GM18507 (cell line): ENCODE data around the gene SLCO3A1.
A peak's percentile ranks its signal among the peaks of the same experiment; 100 is the strongest.

ENCODE experiments used
- DNase-seq: peaks from one replicate; pipeline ENCODE4 v3.0.0; 2011; ENCODE audit warnings: low read depth; ENCODE audit not compliant: insufficient read length; ENCODE audit errors: extremely low spot score
- FAIRE-seq: peaks from 2 replicates; lab custom pipeline; 2011; peaks lifted over from hg19 to GRCh38; lab: Jason Lieb, UNC

SLCO3A1 gene

GRCh38 chr15:91857224-91857585 is 3.7 kb downstream of the SLCO3A1 start:
- DNase-seq: no peak
- no peak for FAIRE-seq

- DNase-seq (peak; percentile 46), FAIRE-seq (peak; percentile 86)
These were observed 4.3 kb downstream of the SLCO3A1 start for GRCh38 chr15:91857772-91858171.

- DNase-seq (no peak), FAIRE-seq (no peak)
These were observed 7.0 kb downstream of the SLCO3A1 start for GRCh38 chr15:91860498-91860897.

DNA sequence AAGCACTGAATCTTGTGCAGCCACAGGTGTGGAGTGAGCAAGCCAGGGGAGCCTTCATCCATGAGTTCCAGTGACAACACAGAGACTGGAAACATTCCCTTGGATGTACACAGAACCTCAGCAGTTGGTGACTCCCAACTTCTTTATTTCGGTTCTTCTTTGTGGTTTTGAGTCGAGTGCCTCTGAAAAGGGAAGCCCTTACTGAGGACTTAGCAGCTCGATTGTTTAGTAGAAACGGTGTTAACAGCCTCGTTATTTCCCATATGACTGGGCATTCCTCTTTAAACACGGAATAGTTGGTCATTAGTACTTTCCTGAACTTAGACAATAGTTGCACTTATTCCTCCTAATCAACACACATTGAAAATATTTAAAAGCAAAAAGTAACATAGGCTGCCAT is 7.7 kb downstream of the SLCO3A1 start:
- FAIRE-seq (no peak), DNase-seq (no peak)

DNA sequence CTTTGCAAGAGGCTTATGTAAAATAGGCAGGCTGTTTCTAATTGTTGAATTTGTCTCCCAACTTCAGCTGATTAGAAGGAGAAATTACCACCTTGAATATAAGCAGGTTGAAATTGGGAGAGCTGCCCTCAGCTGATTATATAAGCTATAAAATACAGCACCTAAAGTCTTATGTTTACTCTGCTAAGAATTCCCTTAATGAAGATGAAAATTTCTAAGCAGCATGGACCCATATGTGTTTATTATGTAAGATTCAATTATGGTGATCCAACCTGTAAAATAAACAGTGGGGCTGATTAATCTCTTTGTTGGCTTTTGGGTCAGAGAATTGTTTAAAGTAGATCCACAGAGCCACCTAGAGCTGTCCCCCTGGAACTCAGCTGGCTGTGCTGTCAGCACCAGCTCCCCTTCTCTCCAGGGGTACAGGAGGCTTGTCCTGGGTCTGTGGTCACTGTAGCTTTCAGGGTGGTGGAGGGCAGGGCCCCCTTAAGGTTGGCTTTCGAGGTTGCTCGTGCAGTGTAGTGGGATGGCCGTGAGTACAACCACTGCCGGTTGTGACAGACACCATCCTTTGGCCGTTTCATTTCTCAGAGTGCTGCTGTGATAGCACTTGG is 9.5 kb downstream of the SLCO3A1 start:
- FAIRE-seq: no peak
- DNase-seq: no peak

DNA sequence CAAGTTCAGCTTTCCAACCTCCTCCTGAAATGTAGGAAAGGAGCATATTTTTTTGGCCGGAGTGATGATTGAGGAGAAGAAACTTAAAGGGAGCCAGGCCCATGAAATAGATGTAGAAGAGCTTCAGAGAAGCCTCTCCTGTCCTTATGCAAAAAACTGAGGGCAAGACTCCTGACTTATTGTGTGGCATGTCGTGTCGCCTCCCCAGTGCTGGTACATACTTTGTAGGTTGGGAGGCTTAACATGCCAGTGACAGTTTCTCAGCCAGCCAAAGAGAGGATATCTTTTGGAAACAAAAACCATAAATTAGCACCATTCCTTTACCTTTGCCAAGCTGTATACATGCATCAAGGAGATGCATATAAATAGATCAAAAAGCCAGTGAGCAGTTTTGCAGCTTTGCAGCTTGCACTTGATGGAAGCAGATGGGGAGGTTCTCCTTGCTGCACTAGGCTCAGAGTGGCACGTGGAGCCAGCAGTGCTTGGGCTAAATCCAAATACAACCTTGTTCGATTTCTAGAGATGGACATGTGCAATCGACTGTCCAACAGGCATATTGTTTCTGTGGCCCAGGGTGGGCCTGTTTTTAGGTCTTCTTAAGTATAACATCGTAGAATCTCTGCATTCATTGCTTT is 10.2 kb downstream of the SLCO3A1 start:
- no peak for FAIRE-seq
- DNase-seq: no peak

DNA sequence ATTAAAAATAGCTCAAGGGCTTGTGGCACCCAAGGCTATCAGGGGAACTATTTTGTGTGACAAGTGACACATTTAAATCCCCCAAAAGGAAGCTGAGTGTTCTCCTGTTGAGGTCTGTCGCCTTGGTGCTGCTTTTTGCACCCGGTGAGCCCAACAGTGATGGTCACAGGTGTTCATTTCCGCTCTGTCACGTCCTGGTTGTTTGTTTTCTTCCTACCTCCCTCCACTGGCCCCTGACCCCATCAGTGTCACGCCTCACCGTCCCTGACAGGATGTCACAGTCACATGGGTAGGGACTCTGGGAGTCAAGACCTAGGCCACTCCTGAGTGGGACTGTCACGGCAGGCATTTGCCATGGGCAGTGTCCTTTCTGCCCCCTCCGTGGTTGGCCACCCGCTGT is 11.2 kb downstream of the SLCO3A1 start:
- DNase-seq (no peak), FAIRE-seq (peak; percentile 74)

DNA sequence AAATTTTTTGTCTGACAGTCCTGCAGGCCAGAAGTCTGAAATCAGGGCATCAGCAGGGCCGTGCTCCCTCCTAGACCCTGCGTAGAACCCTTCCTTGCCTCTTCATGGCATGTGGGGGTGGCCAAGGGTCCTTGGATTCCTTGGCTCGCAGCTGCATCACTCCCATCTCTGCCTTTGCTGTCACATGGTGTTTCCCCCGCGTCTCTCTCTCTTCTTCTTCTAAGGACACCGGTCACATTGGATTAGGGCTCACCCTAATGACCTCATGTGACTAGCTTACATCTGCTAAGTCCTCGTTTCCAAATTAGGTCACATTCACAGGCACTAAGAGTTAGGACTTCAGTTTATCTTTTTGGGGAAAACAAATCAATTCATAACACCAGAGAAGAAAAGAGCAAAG is 12.0 kb downstream of the SLCO3A1 start:
- no peak for DNase-seq
- FAIRE-seq: no peak

DNA sequence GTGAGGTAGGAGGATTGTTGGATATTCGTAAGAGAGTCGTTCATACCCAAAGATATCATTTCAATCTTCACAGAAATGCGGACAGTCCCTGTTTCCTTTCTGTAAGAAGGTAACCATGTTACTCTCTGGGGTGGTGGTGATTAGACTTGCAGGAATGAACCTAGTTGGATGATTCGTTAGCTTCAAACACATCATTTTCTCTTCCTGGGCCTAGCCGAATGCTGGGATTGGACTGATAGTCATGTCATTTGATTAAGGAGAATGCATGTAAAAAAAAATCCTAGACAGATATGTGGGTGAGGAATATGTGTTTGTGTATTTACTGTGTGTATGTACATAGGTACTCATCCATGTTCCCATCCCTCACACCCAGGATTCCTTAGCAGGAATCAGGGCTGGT is 12.4 kb downstream of the SLCO3A1 start:
- DNase-seq (no peak), FAIRE-seq (no peak)

DNA sequence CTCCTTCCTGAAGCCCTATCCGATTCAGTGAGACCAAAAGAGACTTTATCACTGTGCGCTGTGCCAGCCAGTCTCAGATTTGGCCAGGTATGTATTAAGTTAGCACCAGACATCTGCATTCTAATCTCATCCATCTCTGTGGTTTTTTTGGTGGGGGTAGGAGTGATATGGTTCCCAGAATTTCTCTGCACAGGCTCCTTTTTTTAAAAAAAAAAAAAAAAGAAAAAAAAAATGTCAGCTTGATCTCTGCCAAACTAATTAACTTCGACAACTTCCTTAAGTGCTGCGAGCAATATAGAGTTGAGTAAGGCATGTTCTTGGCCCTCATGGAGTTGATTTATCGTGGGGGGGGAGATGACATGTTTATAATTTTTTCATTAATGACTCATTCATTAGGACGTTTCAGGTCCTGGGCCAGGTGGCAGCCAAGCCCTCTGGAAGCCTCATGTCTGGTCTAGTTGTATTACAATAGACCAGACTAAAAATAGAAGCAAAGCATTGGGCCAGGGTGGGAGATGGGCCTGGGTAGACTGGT is 12.9 kb downstream of the SLCO3A1 start:
- FAIRE-seq (no peak), DNase-seq (no peak)

GRCh38 chr15:91866971-91867372 is 13.5 kb downstream of the SLCO3A1 start:
- FAIRE-seq (no peak), DNase-seq (no peak)

DNA sequence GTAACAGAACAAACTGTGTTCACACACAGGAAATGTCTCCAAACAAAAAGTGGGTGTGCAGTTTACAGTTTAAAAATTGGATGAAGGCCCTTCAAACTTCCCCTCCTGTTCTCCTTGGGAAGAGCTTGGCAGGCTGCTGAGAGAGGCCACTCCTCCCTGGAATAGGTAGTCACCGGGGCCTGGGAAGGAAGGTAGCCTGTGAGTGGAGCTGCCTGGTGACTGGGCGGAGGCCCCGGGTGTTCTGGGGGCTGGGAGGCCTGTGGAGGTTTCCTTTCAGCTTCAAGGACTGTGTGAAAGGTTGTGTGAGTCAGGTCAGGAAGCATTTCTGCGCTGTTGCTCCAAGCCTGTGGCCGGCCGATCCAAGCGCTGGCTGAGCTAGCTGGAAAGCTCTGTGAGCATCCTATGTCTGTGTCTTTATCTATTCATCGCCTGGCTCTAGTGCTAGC is 14.1 kb downstream of the SLCO3A1 start:
- DNase-seq (no peak), FAIRE-seq (no peak)

GRCh38 chr15:91870876-91871537 is 17.5 kb downstream of the SLCO3A1 start:
- FAIRE-seq (no peak), DNase-seq (no peak)

- FAIRE-seq (no peak), DNase-seq (no peak)
These were observed 18.3 kb downstream of the SLCO3A1 start for GRCh38 chr15:91871837-91872236.

- FAIRE-seq (no peak), DNase-seq (no peak)
These were observed 19.0 kb downstream of the SLCO3A1 start for GRCh38 chr15:91872356-91873137.

DNA sequence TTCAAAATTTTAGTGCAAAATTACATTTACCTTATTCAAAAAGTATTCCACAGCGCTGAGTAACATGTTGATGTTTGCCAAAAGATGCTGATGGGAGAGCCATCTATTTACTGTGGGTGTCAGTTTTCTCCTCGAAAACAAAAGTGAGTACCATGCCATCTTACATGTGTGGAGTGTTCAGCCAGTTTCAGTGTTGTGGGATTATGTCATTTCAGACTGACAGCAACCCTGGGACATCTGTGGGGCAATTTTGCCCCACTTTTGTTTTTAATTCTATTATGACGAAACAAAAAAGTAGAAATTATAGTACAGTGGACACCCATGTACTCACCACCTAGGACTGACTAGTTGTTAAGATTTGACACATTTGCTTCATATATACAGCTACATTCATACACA is 19.6 kb downstream of the SLCO3A1 start:
- DNase-seq (no peak), FAIRE-seq (no peak)

GRCh38 chr15:91874171-91874570 is 20.7 kb downstream of the SLCO3A1 start:
- DNase-seq (no peak), FAIRE-seq (no peak)

GRCh38 chr15:91874992-91875660 is 21.6 kb downstream of the SLCO3A1 start:
- no peak for FAIRE-seq
- no peak for DNase-seq

- no peak for DNase-seq
- FAIRE-seq: no peak
These were observed 22.7 kb downstream of the SLCO3A1 start for GRCh38 chr15:91876187-91876586.
